Measurements from ENCODE around the gene CCT3.

- TF ChIP-seq CTCF (IDR thresholded peaks at IDR 0.05; ENCODE audit: low read length) (no peak), EZH2phosphoT487 (IDR thresholded peaks at IDR 0.05; ENCODE audit: low read length) (no peak), EZH2 (optimal IDR thresholded peaks at IDR 0.05; ENCODE audit: low read depth, low read length) (no peak)
Measured at GRCh38 chr1:156298852-156299357, 39.2 kb downstream of the CCT3 start, which contains the start of gene VHLL.

Measured in MM.1S (cell line).